ENCODE results near the gene BANF1. TPM values are rescaled to one million over a fixed set of nuclear protein-coding genes. Genes with fewer than 3 reads are reported as not detected.

The BANF1 gene
- total and polyA plus RNA-seq, 9 of the 15 experiments (the other 6 are each of a cell fraction or from before 2014, with no cell fraction given): 108 to 651 (median 263) TPM

DNA sequence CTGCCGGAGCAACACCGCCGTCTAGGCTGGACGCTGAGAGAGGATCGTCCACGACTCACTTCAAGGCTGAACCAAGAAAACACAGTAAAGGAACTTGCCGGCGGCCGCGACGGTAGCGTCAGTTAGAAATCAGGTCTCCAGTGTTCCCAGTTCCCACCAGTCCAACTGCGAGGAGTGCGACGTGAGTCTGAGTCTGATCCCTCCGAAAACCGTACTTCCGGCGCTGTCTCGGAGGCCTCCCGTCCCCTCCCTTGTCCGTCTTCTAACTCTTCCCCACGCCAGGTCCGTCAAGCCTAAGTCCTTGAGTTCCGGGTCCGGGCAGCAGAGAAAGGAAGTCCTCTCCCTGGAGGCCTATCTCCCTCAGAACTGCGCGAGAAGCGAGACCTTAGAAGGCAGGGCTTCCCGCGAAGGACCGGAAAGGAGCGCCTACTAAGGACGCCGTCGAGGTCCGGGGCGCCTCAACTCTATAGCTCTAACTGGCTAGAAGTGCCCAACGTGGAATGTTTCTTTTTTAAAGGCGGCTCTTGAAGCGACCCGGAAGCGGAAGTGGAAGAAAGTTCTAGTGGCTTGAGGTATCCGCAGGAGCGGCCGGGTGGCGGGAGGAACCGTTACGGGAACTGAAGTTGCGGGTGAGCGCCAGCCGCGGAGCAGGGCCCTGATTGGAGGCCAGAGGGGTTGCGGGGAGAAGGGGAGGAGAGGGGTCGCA is at the start of gene BANF1, which contains the start of gene EIF1AD (continued):
- TF ChIP-seq, protein P1, sequence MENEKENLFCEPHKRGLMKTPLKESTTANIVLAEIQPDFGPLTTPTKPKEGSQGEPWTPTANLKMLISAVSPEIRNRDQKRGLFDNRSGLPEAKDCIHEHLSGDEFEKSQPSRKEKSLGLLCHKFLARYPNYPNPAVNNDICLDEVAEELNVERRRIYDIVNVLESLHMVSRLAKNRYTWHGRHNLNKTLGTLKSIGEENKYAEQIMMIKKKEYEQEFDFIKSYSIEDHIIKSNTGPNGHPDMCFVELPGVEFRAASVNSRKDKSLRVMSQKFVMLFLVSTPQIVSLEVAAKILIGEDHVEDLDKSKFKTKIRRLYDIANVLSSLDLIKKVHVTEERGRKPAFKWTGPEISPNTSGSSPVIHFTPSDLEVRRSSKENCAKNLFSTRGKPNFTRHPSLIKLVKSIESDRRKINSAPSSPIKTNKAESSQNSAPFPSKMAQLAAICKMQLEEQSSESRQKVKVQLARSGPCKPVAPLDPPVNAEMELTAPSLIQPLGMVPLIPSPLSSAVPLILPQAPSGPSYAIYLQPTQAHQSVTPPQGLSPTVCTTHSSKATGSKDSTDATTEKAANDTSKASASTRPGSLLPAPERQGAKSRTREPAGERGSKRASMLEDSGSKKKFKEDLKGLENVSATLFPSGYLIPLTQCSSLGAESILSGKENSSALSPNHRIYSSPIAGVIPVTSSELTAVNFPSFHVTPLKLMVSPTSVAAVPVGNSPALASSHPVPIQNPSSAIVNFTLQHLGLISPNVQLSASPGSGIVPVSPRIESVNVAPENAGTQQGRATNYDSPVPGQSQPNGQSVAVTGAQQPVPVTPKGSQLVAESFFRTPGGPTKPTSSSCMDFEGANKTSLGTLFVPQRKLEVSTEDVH (IDR thresholded peaks at IDR 0.05; ENCODE audit: low read depth, partially characterized antibody): peak; percentile 98
- peak; percentile 79 for TF ChIP-seq KAT7 (CRISPR knock-in tag; IDR thresholded peaks at IDR 0.05; ENCODE audit: borderline replicate concordance)
- no peak for TF ChIP-seq ZFPM2 (CRISPR knock-in tag; IDR thresholded peaks at IDR 0.05)
- no peak for TF ChIP-seq CC2D1A (IDR thresholded peaks at IDR 0.05)
- no peak for TF ChIP-seq BRCA1 (IDR thresholded peaks at IDR 0.05)
- TF ChIP-seq BRCA1 (CRISPR knock-in tag; IDR thresholded peaks at IDR 0.05): no peak
- no peak for TF ChIP-seq MTF1 (CRISPR knock-in tag; IDR thresholded peaks at IDR 0.05; ENCODE audit: borderline replicate concordance)
- TF ChIP-seq, protein P2, sequence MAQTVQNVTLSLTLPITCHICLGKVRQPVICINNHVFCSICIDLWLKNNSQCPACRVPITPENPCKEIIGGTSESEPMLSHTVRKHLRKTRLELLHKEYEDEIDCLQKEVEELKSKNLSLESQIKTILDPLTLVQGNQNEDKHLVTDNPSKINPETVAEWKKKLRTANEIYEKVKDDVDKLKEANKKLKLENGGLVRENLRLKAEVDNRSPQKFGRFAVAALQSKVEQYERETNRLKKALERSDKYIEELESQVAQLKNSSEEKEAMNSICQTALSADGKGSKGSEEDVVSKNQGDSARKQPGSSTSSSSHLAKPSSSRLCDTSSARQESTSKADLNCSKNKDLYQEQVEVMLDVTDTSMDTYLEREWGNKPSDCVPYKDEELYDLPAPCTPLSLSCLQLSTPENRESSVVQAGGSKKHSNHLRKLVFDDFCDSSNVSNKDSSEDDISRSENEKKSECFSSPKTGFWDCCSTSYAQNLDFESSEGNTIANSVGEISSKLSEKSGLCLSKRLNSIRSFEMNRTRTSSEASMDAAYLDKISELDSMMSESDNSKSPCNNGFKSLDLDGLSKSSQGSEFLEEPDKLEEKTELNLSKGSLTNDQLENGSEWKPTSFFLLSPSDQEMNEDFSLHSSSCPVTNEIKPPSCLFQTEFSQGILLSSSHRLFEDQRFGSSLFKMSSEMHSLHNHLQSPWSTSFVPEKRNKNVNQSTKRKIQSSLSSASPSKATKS (CRISPR knock-in tag; IDR thresholded peaks at IDR 0.05): no peak
- TF ChIP-seq FOXK2 (conservative IDR thresholded peaks at IDR 0.05 in 1 of 2, IDR thresholded peaks at IDR 0.05 in 1 of 2; ENCODE audit: low read depth in 2 of 2): peak; percentile 94 to 95
- no peak for TF ChIP-seq JUNB (CRISPR knock-in tag; conservative IDR thresholded peaks at IDR 0.05)
- TF ChIP-seq TAF7 (tag; IDR thresholded peaks at IDR 0.05): peak; percentile 91
- TF ChIP-seq RBM39 (optimal IDR thresholded peaks at IDR 0.05; ENCODE audit: low read depth, low read length): peak; percentile 93
- peak; percentile 94 for TF ChIP-seq NEUROD1 (IDR thresholded peaks at IDR 0.05; ENCODE audit: borderline replicate concordance, low read depth, low read length, partially characterized antibody)
- TF ChIP-seq HDAC3 (IDR thresholded peaks at IDR 0.05; ENCODE audit: borderline replicate concordance, partially characterized antibody): peak; percentile 77
- TF ChIP-seq CHCHD3 (CRISPR knock-in tag; IDR thresholded peaks at IDR 0.05): peak; percentile 35; the same call in 1 of the 2 replicates
- 0 out of 2 replicates have a peak, but pooled peaks have one; percentile 59 for TF ChIP-seq ZC3H8 (IDR thresholded peaks at IDR 0.05)
- TF ChIP-seq ZNF311 (CRISPR knock-in tag; IDR thresholded peaks at IDR 0.05): no peak; the same call in 1 of the 2 replicates
- TF ChIP-seq, protein P3, sequence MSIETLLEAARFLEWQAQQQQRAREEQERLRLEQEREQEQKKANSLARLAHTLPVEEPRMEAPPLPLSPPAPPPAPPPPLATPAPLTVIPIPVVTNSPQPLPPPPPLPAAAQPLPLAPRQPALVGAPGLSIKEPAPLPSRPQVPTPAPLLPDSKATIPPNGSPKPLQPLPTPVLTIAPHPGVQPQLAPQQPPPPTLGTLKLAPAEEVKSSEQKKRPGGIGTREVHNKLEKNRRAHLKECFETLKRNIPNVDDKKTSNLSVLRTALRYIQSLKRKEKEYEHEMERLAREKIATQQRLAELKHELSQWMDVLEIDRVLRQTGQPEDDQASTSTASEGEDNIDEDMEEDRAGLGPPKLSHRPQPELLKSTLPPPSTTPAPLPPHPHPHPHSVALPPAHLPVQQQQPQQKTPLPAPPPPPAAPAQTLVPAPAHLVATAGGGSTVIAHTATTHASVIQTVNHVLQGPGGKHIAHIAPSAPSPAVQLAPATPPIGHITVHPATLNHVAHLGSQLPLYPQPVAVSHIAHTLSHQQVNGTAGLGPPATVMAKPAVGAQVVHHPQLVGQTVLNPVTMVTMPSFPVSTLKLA (conservative IDR thresholded peaks at IDR 0.05): peak; percentile 94 to 97
- TF ChIP-seq FUS (optimal IDR thresholded peaks at IDR 0.05; ENCODE audit: low read depth, low read length): no peak
- TF ChIP-seq GABPA (tag; conservative IDR thresholded peaks at IDR 0.05; ENCODE audit: low read depth): peak; percentile 99
- peak; percentile 41; the same call in 1 of the 2 replicates for TF ChIP-seq HINFP (tag; conservative IDR thresholded peaks at IDR 0.05; ENCODE audit: low read depth)
